ENCODE results near the gene SPEM2. TPM values are rescaled to one million over a fixed set of nuclear protein-coding genes. Genes with fewer than 3 reads are reported as not detected.
A peak's percentile ranks its signal among the peaks of the same experiment; 100 is the strongest.

Gene SPEM2
- total RNA-seq, 1 experiment from 2014 or later = not detected

DNA sequence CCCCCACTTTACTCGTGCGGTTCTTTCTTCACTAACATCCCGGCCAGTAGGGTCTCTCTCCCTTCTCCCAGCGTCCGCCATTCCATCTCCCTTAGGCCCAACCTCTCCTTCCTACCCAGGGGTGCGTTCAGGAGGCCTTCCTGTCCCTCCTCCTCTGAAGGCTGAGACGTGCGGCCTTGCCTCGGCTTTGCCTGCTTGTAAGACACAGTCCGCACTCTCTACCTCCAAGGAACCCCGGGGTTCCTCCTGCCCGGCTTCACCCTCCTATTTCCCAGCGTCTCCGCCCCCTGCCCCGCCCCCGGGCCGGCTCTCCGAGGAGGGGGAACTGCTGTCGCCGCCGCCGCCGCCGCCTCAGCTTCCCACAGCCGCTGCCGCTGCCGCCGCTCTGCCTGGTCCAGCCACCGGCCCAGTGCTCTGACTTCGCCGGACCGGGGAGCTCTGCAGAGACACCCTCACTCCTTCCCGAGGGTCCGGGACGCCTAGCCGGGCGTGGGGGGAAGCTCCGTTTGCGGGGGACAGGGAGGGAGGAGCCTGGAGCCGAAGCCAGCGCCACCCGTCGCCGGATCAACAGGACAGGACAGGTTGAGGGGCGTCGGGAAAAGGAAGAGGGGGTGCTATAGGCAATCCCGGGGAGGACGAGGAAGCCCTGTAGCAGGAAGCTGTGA lies 12.7 kb downstream of the SPEM2 start:
- Histone ChIP-seq H3K4me2 (ENCODE audit: low read length) (no peak overlapping the region), H3K9me2 (ENCODE audit: insufficient read depth) (no peaks in the 10 kb centered on the region), H3K27ac (ENCODE audit: low read depth, low read length) (no peak overlapping the region), H2AFZ (ENCODE audit: low read depth, low read length, poor library complexity, severe bottlenecking) (no peak overlapping the region), H3K9ac (ENCODE audit: low read length) (0 out of 2 replicates have a peak overlapping the region, but pooled peaks have one; percentile 77), H3K4me1 (ENCODE audit: control insufficient read depth in 1 of 2, insufficient read depth in 2 of 2, low read length in 2 of 2) (peaks cover 13 to 32% of the 10 kb centered on the region in 2 experiments), H3K27me3 (ENCODE audit: insufficient read depth, low read length) (no peaks in the 10 kb centered on the region), H3K4me3 (replicated peaks in 1 of 2; ENCODE audit: low read depth in 1 of 2, low read length in 2 of 2) (no peak overlapping the region), H4K20me1 (ENCODE audit: insufficient read depth) (no peaks in the 10 kb centered on the region), H3K36me3 (ENCODE audit: control insufficient read depth in 1 of 2, insufficient read depth in 2 of 2, low read length in 2 of 2) (no peaks in the 10 kb centered on the region), H3K79me2 (ENCODE audit: insufficient read depth, low read length) (no peaks in the 10 kb centered on the region), H3K9me3 (ENCODE audit: control insufficient read depth in 1 of 2, insufficient read depth in 1 of 2, low read depth in 1 of 2, low read length in 2 of 2) (no peaks in the 10 kb centered on the region)
- no peak for ATAC-seq
- TF ChIP-seq TCF7L2 (IDR thresholded peaks at IDR 0.05; ENCODE audit: borderline replicate concordance, extremely low read depth, insufficient read depth, insufficient read length) (no peak), RAD21 (IDR thresholded peaks at IDR 0.05; ENCODE audit: low read depth) (no peak), JUND (IDR thresholded peaks at IDR 0.05) (no peak), EZH2 (IDR thresholded peaks at IDR 0.05) (no peak), SP1 (IDR thresholded peaks at IDR 0.05; ENCODE audit: low read depth) (no peak), SIN3A (IDR thresholded peaks at IDR 0.05; ENCODE audit: low read depth) (no peak)
- DNase-seq (ENCODE audit: low read depth, low spot score) = no peak
- CTCF ChIA-PET = no interaction called here
- BruUV-seq (replicated peaks) = no TSS peak
- POLR2A ChIA-PET = no interaction called here
- intact Hi-C loops (cut with micrococcal nuclease) = loop anchor here (1.0 to 10.0 kb wide), 6 partner anchors 44 to 249 kb away; partner anchors contain the start of genes CLDN7, PLSCR3, POLR2A and SENP3
- RAD21 ChIA-PET (ENCODE audit: low non-redundant PET in 1 of 2, low total read pairs in 2 of 2, uncharacterized antibody in 2 of 2, unreplicated experiment in 2 of 2) = no interaction called here

GRCh38 chr17:7438656-7439460 lies 13.4 kb downstream of the SPEM2 start:
- DNase-seq (ENCODE audit: low read depth, low spot score) = no peak
- H4K20me1 ChIP-seq (ENCODE audit: insufficient read depth) = no peaks in the 10 kb centered on the region
- no peak overlapping the region for H3K4me2 ChIP-seq (ENCODE audit: low read length)
- H3K9me3 ChIP-seq (ENCODE audit: control insufficient read depth in 1 of 2, insufficient read depth in 1 of 2, low read depth in 1 of 2, low read length in 2 of 2) = no peaks in the 10 kb centered on the region
- POLR2A ChIA-PET = no interaction called here
- H3K4me3 ChIP-seq (replicated peaks in 1 of 2; ENCODE audit: low read depth in 1 of 2, low read length in 2 of 2) = no peak overlapping the region
- H3K79me2 ChIP-seq (ENCODE audit: insufficient read depth, low read length) = no peaks in the 10 kb centered on the region
- H3K27me3 ChIP-seq (ENCODE audit: insufficient read depth, low read length) = no peaks in the 10 kb centered on the region
- no peak overlapping the region for H3K27ac ChIP-seq (ENCODE audit: low read depth, low read length)
- no peak overlapping the region for H2AFZ ChIP-seq (ENCODE audit: low read depth, low read length, poor library complexity, severe bottlenecking)
- intact Hi-C loops (cut with micrococcal nuclease) = loop anchor here (10.0 kb wide), 1 partner anchor 174 kb away; the partner anchor contains the start of gene CLDN7
- H3K36me3 ChIP-seq (ENCODE audit: control insufficient read depth in 1 of 2, insufficient read depth in 2 of 2, low read length in 2 of 2) = no peaks in the 10 kb centered on the region
- RAD21 ChIA-PET (ENCODE audit: low non-redundant PET in 1 of 2, low total read pairs in 2 of 2, uncharacterized antibody in 2 of 2, unreplicated experiment in 2 of 2) = no interaction called here
- ATAC-seq = no peak
- CTCF ChIA-PET = no interaction called here
- no TSS peak for BruUV-seq (replicated peaks)
- H3K4me1 ChIP-seq (ENCODE audit: control insufficient read depth in 1 of 2, insufficient read depth in 2 of 2, low read length in 2 of 2) = peaks cover 13 to 36% of the 10 kb centered on the region in 2 experiments
- no peaks in the 10 kb centered on the region for H3K9me2 ChIP-seq (ENCODE audit: insufficient read depth)
- no peak overlapping the region for H3K9ac ChIP-seq (ENCODE audit: low read length)
- TF ChIP-seq CBX3 (IDR thresholded peaks at IDR 0.05; ENCODE audit: low read depth) = no peak
- TF ChIP-seq ZBTB33 (IDR thresholded peaks at IDR 0.05; ENCODE audit: extremely low read depth, insufficient replicate concordance, low read length) = no peak
- no peak for TF ChIP-seq SRF (IDR thresholded peaks at IDR 0.05; ENCODE audit: low read depth)
- TF ChIP-seq EZH2 (IDR thresholded peaks at IDR 0.05) = no peak
- TF ChIP-seq SIN3A (IDR thresholded peaks at IDR 0.05; ENCODE audit: low read depth) = no peak
- TF ChIP-seq YY1 (IDR thresholded peaks at IDR 0.05; ENCODE audit: extremely low read depth, insufficient replicate concordance, low read depth, low read length) = no peak
- TF ChIP-seq ELF1 (IDR thresholded peaks at IDR 0.05; ENCODE audit: borderline replicate concordance, low read depth) = no peak
- no peak for TF ChIP-seq ZFX (IDR thresholded peaks at IDR 0.05)
- TF ChIP-seq CEBPB (IDR thresholded peaks at IDR 0.05; ENCODE audit: low read depth) = no peak
- TF ChIP-seq, protein P1, sequence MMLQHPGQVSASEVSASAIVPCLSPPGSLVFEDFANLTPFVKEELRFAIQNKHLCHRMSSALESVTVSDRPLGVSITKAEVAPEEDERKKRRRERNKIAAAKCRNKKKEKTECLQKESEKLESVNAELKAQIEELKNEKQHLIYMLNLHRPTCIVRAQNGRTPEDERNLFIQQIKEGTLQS (IDR thresholded peaks at IDR 0.05) = no peak
- TF ChIP-seq CTCF (IDR thresholded peaks at IDR 0.05 in 2 of 3, conservative IDR thresholded peaks at IDR 0.05 in 1 of 3; ENCODE audit: borderline replicate concordance in 1 of 3, insufficient read depth in 1 of 3, low read depth in 2 of 3, low read length in 2 of 3) = no peak
- no peak for TF ChIP-seq SP1 (IDR thresholded peaks at IDR 0.05; ENCODE audit: low read depth)

Data from HCT116 (cell line).